Measurements from ENCODE around the gene NHSL2.

GRCh38 chrX:71870208-71871098, 40.2 kb upstream of the NHSL2 start:
- TF ChIP-seq CTCF (IDR thresholded peaks at IDR 0.05) (no peak), ZFX (IDR thresholded peaks at IDR 0.05; ENCODE audit: borderline replicate concordance) (no peak)

Data from 22Rv1 (cell line).